GM12874 (cell line): ENCODE measurements around the gene AGPAT2.

Source experiments
- CTCF ChIP-seq: IDR thresholded peaks from 2 replicates; pipeline ENCODE4 v1.5.1; 2011; ENCODE audit warnings: low read depth, mild to moderate bottlenecking, control low read depth, low read length, moderate library complexity; ENCODE audit not compliant: insufficient read depth

Gene AGPAT2

GRCh38 chr9:136711751-136712689, 24.8 kb upstream of the AGPAT2 start, which contains the start of gene DIPK1B:
Gene DIPK1B (plus strand): TSS chr9:136712572. CDS start chr9:136712666, 94 bp downstream.
- no peak for TF ChIP-seq CTCF

DNA sequence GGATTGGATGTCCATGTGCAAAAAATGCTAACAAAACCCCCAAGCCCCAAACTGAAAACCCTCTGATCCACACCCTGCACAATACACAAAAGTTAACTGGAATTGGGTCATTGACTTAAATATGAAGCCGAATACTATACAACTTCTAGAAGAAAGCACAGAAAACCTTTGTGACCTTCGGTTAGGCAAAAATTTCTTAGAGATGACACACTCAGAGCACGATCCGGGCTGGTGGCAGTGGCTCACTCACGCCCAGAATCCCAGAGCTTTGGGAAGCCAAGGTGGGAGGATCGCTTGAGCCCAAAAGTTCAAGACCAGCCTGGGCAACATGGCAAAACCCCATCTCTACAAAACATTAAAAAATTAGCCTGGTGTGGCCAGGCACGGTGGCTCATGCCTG, 23.3 kb upstream of the AGPAT2 start:
- no peak for TF ChIP-seq CTCF

GRCh38 chr9:136709454-136710109, 22.3 kb upstream of the AGPAT2 start:
- TF ChIP-seq CTCF, result no peak

GRCh38 chr9:136707849-136708517, 20.7 kb upstream of the AGPAT2 start:
- TF ChIP-seq CTCF, result no peak

- no peak for TF ChIP-seq CTCF
These were observed 19.8 kb upstream of the AGPAT2 start for GRCh38 chr9:136707011-136707410.

DNA sequence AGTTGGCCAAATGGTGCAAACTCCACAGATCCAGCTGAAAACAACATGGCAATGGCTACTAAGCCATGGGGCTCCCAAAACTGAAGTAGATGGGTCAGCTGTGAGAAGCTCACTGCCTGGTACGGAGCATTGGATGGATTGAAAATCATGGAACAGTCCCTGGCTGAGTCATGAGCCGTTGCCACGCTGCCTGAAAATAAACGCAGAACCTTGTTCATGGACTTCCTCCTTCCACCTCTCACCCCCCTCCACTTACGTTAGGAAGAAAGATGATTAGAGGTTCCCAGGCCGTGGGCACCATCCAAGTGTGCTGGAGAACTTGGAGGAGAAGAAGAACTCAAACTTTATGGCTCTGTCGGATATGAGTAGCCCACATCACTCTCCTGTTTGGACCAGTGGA, 18.3 kb upstream of the AGPAT2 start:
- no peak for TF ChIP-seq CTCF

DNA sequence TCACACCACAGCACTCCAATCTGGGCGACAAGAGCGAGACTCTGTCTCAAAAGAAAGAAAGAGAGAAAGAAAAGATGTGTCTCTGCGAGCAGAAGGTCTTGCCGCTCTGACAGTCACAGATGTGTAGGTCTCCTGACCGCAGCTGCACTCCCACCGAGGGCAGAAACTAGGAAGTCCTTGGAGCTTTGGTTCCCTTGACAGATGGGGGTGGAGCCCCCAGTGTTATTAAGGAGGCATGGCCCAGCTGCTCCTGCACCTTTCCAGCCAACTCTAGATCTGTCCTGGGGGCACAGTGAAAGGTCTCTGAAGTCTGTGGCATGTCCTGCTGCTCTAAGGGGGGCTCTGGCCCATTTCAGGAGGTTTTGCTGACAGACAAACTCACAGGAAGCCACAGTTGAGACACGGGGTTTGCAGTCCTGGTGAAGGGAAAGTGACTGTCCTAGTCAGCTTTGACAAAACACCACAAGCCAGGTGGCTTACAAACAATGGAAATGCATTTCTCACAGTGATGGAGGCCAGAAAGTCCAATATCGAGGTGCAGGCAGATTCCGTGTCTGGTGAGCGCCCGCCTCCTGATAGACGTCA, 16.1 kb upstream of the AGPAT2 start:
- TF ChIP-seq CTCF, result no peak
